Lower leg skin (tissue), 4 donors: Measurements from ENCODE around the gene MEI4. TPM values are rescaled to one million over a fixed set of nuclear protein-coding genes. Genes with fewer than 3 reads are reported as not detected.

Experiments used
- DNase-seq, 2 donors: peaks; one replicate each; pipeline ENCODE4 v3.0.0-alpha.2; 2019; ENCODE audit warnings: low spot score in 2 of 2
- H3K4me3 ChIP-seq: fragments of 200-600 bp; sonication (generic); 2 replicates; pipeline ENCODE4 v1.5.1; 2017; ENCODE audit warnings: mild to moderate bottlenecking, low read depth; ENCODE audit not compliant: poor library complexity, severe bottlenecking
- POLR2A ChIP-seq, 2 donors: fragments of 450-650 bp; IDR thresholded peaks; one replicate each; pipeline ENCODE4 v1.6.1; 2016 to 2017; ENCODE audit warnings: antibody characterized with exemption in 2 of 2, mild to moderate bottlenecking in 1 of 2, moderate library complexity in 1 of 2
- WGBS, 2 donors: methylation state at CpG; one replicate each; pipeline ENCODE4 v1.1.5; 2018; 5-methylcytosine and 5-hydroxymethylcytosine counted together
- intact Hi-C: fragments of 100-400 bp; cut with DNase I; formaldehyde crosslinking; loops from one replicate; pipeline ENCODE4 v1.15.0; 2023; ENCODE audit warnings: low total_unique reads
- total RNA-seq, 4 donors: library from RNA; depleted of rRNA; stranded (reverse); fragments of >200 nt; gene quantifications; one replicate each; pipeline ENCODE4 v1.1.0, GENCODE V29; 2016
- TF ChIP-seq, protein P1 (sequence below), 3 donors: fragments of 450-650 bp; IDR thresholded peaks; one replicate each; pipeline ENCODE4 v1.5.1; 2016; ENCODE audit warnings: antibody characterized with exemption in 3 of 3, mild to moderate bottlenecking in 3 of 3, moderate library complexity in 2 of 3

MEI4 gene
- total RNA-seq, 4 donors from 2014 or later, result 0.05 TPM; not detected in 3

DNA sequence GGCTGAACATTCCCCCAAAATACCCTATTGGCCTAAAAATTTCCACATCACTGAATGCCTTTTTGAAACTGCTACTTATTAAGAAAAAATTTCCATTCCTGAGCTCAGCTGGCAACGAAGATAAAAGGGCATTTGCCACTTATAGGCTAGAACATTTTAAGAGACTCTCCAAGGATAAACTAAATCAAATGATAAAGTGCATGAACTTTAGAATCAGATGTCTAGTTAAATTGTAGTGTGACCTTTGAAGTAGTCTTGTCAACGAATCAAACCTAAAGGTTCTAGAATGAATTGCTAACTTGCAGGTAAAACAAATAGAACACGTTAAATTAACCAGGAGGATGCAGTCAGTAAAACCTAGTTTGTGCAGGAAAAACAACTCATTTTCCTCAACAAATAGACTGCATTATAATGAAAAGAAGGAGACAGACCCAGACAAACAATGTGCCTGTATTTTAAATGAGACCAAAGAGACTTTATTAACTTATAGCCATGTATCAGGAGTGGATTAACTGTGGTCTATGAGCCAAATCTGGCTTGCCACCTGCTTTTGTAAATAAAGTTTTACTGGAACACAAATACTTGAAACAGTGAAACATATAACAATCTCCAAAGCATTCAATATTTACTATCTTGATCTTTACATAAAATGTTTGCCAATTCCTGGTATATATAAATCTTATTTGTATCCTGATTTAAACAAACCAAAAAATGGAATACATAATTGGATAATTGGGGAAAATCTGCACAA is 184.4 kb downstream of the MEI4 start:
- WGBS, 2 donors, result 56 to 62% methylated on average over 3 of the region's 3 CpGs
- TF ChIP-seq, protein P1, sequence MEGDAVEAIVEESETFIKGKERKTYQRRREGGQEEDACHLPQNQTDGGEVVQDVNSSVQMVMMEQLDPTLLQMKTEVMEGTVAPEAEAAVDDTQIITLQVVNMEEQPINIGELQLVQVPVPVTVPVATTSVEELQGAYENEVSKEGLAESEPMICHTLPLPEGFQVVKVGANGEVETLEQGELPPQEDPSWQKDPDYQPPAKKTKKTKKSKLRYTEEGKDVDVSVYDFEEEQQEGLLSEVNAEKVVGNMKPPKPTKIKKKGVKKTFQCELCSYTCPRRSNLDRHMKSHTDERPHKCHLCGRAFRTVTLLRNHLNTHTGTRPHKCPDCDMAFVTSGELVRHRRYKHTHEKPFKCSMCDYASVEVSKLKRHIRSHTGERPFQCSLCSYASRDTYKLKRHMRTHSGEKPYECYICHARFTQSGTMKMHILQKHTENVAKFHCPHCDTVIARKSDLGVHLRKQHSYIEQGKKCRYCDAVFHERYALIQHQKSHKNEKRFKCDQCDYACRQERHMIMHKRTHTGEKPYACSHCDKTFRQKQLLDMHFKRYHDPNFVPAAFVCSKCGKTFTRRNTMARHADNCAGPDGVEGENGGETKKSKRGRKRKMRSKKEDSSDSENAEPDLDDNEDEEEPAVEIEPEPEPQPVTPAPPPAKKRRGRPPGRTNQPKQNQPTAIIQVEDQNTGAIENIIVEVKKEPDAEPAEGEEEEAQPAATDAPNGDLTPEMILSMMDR (IDR thresholded peaks at IDR 0.05), result no peak
- no peak for TF ChIP-seq POLR2A (IDR thresholded peaks at IDR 0.05)
- no peak for DNase-seq
- no peak overlapping the region for H3K4me3 ChIP-seq
- intact Hi-C loops, result no loop called here

DNA sequence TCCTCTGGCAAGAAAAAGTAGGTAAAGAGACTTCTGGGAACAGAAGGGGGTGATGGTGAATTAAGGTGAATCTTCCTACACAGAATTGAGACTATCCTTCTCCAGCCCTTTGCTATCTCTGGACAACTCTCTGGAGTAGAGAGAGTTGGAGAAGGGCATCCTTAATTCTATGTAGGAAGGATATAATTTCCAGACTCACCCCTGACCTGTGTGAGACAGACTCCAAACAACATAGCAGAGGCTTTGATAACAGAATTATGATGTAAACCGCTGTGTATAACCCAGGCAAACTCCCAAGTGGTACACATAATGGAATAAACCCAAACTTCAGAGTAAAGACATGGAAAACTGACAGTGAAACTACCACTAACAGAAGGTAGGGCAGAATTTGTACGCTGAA is 186.5 kb downstream of the MEI4 start:
- intact Hi-C loops, result no loop called here
- no peak overlapping the region for H3K4me3 ChIP-seq
- 80 to 93% methylated on average over 2 of the region's 2 CpGs for WGBS, 2 donors
- TF ChIP-seq, protein P1 (IDR thresholded peaks at IDR 0.05), result no peak
- no peak for TF ChIP-seq POLR2A (IDR thresholded peaks at IDR 0.05)
- no peak for DNase-seq

DNA sequence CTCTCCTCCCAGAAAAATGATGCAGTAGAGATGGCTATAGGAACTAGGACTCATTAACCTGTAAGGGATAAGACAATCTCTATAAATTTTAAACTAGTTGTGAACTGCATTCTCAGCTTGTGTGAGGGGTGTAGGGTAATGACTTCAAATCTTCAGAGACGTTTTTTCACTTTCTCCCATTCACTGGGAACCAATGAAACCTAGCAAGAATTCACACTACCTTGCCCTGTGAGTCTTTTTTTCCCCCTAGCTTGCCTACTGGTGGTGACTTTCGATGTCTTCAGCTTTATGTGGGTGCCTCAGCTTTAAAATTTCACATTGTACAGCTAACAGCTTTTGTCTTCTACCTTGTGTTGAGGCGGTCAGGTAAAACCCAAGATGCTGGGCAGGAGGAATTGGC is 192.0 kb downstream of the MEI4 start:
- 63 to 78% methylated on average over 3 of the region's 3 CpGs for WGBS, 2 donors
- H3K4me3 ChIP-seq, result no peak overlapping the region
- intact Hi-C loops, result no loop called here
- TF ChIP-seq POLR2A (IDR thresholded peaks at IDR 0.05), result no peak
- no peak for DNase-seq

DNA sequence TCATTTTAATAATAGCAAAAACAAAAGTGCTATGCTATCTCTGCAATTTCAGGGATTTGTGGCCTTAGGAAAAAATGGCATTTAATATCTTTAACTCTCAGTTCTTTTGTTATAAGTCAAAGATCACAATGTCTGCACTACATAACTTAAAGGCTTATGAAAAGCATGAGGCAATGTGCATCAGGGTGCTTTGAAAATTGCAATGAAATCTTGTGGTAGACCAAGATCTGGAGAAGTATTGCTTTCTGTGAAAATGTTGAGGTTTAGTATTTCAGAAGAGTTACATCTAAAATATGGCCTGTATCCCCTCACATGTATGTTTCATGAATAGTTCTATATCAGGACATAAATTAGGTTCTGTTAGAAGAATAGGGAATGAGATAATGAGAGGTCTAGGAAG is 200.6 kb downstream of the MEI4 start:
- intact Hi-C loops, result no loop called here
- TF ChIP-seq POLR2A (IDR thresholded peaks at IDR 0.05), result no peak
- TF ChIP-seq, protein P1 (IDR thresholded peaks at IDR 0.05), result no peak
- DNase-seq, result no peak

DNA sequence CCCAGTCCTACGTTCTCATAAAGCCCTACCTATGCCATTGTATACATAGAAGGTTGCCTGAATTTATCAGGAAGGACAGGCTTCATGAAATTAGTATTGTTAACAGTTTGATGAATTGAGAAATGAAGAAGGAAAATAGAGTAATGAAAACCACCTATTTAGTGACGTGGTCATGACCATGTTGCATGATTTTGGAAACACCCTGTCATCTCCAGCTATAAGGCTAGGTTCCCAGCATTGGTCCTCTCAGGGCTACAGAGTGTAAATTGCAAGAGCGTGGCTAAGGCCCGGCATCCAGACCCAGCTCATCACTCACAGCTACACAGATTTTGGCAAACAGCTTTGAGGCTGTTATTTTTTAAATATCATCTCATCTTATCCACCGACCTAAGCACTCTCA is 203.6 kb downstream of the MEI4 start:
- TF ChIP-seq POLR2A (IDR thresholded peaks at IDR 0.05), result no peak
- TF ChIP-seq, protein P1 (IDR thresholded peaks at IDR 0.05), result no peak
- H3K4me3 ChIP-seq, result no peak overlapping the region
- 68 to 87% methylated on average over 5 of the region's 5 CpGs for WGBS, 2 donors
- DNase-seq, result no peak
- intact Hi-C loops, result no loop called here

More for the DNA sequence above, 200.6 kb downstream of the MEI4 start:
- no peak overlapping the region for H3K4me3 ChIP-seq

DNA sequence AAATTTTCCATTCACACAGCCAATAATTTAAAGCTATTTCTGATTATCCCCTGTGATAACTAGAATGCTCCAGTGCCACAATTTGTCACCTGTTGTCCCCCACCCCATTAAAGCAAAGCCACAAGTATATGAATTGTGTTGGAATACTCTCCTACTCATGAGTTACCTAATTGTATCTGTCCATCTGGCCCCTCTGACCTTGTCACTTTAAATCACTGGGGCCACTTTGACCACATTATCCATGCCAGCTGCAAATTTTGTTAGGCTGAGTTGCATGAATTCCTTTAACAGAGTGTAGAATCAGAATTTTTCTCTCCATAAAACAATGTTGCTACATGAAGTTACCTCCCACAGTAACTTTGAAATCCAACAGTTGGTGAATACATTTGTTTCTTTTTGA is 204.6 kb downstream of the MEI4 start:
- no peak overlapping the region for H3K4me3 ChIP-seq
- TF ChIP-seq POLR2A (IDR thresholded peaks at IDR 0.05), result no peak
- TF ChIP-seq, protein P1 (IDR thresholded peaks at IDR 0.05), result no peak
- no peak for DNase-seq
- intact Hi-C loops, result no loop called here
